LNCAP (cell line): ENCODE results near the gene UBAP2.

Source experiments
- CTCF ChIP-seq: fragments of 450-650 bp; IDR thresholded peaks from 2 replicates; pipeline ENCODE4 v1.5.1; 2017; ENCODE audit warnings: mild to moderate bottlenecking

UBAP2 gene

GRCh38 chr9:33907347-33907746 lies 141.3 kb downstream of the UBAP2 start:
- TF ChIP-seq CTCF: no peak

GRCh38 chr9:33906769-33907168 lies 141.9 kb downstream of the UBAP2 start:
- no peak for TF ChIP-seq CTCF

- no peak for TF ChIP-seq CTCF
Observed at GRCh38 chr9:33905137-33905536, 143.6 kb downstream of the UBAP2 start.

GRCh38 chr9:33903157-33903780 lies 145.4 kb downstream of the UBAP2 start:
- TF ChIP-seq CTCF: no peak

GRCh38 chr9:33894316-33894715 lies 154.4 kb downstream of the UBAP2 start:
- TF ChIP-seq CTCF: no peak

GRCh38 chr9:33893861-33894260 lies 154.8 kb downstream of the UBAP2 start:
- no peak for TF ChIP-seq CTCF

- no peak for TF ChIP-seq CTCF
Observed at GRCh38 chr9:33885948-33886347, 162.7 kb downstream of the UBAP2 start.
